Breast epithelium (tissue), 3 donors: ENCODE results near the gene GMCL1.

Source experiments
- CTCF ChIP-seq, 3 donors: fragments of 450-650 bp; IDR thresholded peaks; one replicate each; pipeline ENCODE4 v1.5.1; 2016 to 2017; ENCODE audit warnings: antibody characterized with exemption in 3 of 3, mild to moderate bottlenecking in 3 of 3, moderate library complexity in 3 of 3
- POLR2A ChIP-seq: fragments of 450-650 bp; IDR thresholded peaks from one replicate; pipeline ENCODE4 v1.6.1; 2016; ENCODE audit warnings: antibody characterized with exemption, mild to moderate bottlenecking, moderate library complexity
- POLR2AphosphoS5 ChIP-seq, 3 donors: sonication (generic); formaldehyde crosslinking; IDR thresholded peaks; one replicate each; pipeline ENCODE4 v1.6.1; 2017; ENCODE audit warnings: antibody characterized with exemption in 3 of 3

GRCh38 chr2:69784228-69784627 is 45.2 kb upstream of the GMCL1 start:
- TF ChIP-seq CTCF (IDR thresholded peaks at IDR 0.05) = no peak
- TF ChIP-seq POLR2A = no peak
- TF ChIP-seq POLR2AphosphoS5 (IDR thresholded peaks at IDR 0.05) = no peak
